ENCODE measurements around the gene PACRG. TPM values are rescaled to one million over a fixed set of nuclear protein-coding genes. Genes with fewer than 3 reads are reported as not detected.

PACRG gene
- total and polyA plus RNA-seq, 4 donors = 0.47 to 3.8 (median 2.4) TPM

DNA sequence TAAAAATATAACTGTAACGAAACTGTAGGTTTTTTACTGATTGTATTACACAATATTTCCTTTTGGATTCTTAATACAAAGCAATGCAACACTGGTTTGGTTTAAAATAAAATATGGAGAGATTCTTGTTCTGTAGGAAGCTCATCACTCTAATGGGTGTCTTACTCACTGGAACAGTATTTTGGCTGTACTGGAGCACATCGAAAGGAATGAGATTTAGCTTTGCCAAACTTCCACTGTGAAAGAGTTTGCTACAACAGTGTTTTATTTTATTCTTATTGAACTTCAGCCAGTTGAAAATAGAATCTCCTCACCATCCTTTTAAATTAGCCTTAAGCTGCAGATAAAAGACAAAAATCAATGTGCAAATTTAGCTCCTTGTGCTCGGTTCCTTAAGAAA is 456.0 kb downstream of the PACRG start (continued):
- TF ChIP-seq, protein P1, sequence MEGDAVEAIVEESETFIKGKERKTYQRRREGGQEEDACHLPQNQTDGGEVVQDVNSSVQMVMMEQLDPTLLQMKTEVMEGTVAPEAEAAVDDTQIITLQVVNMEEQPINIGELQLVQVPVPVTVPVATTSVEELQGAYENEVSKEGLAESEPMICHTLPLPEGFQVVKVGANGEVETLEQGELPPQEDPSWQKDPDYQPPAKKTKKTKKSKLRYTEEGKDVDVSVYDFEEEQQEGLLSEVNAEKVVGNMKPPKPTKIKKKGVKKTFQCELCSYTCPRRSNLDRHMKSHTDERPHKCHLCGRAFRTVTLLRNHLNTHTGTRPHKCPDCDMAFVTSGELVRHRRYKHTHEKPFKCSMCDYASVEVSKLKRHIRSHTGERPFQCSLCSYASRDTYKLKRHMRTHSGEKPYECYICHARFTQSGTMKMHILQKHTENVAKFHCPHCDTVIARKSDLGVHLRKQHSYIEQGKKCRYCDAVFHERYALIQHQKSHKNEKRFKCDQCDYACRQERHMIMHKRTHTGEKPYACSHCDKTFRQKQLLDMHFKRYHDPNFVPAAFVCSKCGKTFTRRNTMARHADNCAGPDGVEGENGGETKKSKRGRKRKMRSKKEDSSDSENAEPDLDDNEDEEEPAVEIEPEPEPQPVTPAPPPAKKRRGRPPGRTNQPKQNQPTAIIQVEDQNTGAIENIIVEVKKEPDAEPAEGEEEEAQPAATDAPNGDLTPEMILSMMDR (IDR thresholded peaks at IDR 0.05; ENCODE audit: low read depth, low read length, missing input control) = no peak
- TF ChIP-seq, protein P2, sequence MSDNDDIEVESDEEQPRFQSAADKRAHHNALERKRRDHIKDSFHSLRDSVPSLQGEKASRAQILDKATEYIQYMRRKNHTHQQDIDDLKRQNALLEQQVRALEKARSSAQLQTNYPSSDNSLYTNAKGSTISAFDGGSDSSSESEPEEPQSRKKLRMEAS (IDR thresholded peaks at IDR 0.05) = no peak

DNA sequence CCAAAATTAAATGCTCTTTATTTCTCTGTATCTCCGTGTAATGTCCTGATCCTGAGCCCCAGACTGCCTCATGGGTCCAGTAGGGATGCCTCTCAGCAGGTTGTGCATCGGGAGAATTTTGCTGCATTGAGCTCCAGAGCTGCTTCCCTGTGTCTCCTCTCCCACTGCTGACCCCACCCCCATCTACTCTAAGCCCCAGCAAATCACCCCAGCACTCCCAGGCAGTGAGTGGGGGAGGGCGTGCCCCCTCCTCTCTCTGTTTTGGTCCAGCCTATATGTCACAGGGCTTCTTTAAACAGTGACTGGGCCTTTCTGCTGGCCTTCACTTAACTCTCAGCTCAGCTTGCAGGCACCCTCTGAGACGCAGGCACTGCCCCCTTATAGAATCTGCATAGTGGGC is 458.0 kb downstream of the PACRG start:
- 81% methylated on average over 4 of the region's 4 CpGs for WGBS
- Histone ChIP-seq H3K36me3 (ENCODE audit: control insufficient read depth in 4 of 4, insufficient read depth in 3 of 4, low read depth in 1 of 4, low read length in 3 of 4) (no peaks in the 10 kb centered on the region), H3K4me3 (ENCODE audit: low read depth in 1 of 3, low read length in 3 of 3) (no peak overlapping the region), H3K27ac (ENCODE audit: low read depth in 1 of 2, low read length in 2 of 2) (no peak overlapping the region), H3K4me1 (ENCODE audit: control insufficient read depth in 4 of 4, insufficient read depth in 4 of 4, low read length in 3 of 4) (peaks cover 0 to 15% (median 6%) of the 10 kb centered on the region in 4 donors), H3K9me3 (ENCODE audit: control insufficient read depth in 4 of 4, low read length in 3 of 4) (no peaks in the 10 kb centered on the region), H3K9ac (ENCODE audit: low read depth in 1 of 2, low read length in 2 of 2) (no peak overlapping the region), H3K27me3 (ENCODE audit: control insufficient read depth in 4 of 4, insufficient read depth in 4 of 4, low read length in 3 of 4) (no peaks in the 10 kb centered on the region)
- TF ChIP-seq, protein P3, sequence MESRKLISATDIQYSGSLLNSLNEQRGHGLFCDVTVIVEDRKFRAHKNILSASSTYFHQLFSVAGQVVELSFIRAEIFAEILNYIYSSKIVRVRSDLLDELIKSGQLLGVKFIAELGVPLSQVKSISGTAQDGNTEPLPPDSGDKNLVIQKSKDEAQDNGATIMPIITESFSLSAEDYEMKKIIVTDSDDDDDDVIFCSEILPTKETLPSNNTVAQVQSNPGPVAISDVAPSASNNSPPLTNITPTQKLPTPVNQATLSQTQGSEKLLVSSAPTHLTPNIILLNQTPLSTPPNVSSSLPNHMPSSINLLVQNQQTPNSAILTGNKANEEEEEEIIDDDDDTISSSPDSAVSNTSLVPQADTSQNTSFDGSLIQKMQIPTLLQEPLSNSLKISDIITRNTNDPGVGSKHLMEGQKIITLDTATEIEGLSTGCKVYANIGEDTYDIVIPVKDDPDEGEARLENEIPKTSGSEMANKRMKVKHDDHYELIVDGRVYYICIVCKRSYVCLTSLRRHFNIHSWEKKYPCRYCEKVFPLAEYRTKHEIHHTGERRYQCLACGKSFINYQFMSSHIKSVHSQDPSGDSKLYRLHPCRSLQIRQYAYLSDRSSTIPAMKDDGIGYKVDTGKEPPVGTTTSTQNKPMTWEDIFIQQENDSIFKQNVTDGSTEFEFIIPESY (IDR thresholded peaks at IDR 0.05) = no peak
- no peak for TF ChIP-seq FOXA1 (IDR thresholded peaks at IDR 0.05)
- no peak for TF ChIP-seq GABPA (IDR thresholded peaks at IDR 0.05 in 1 of 2, conservative IDR thresholded peaks at IDR 0.05 in 1 of 2)
- no peak for TF ChIP-seq HNF4G (IDR thresholded peaks at IDR 0.05)
- no peak for TF ChIP-seq FOXA2 (IDR thresholded peaks at IDR 0.05)
- TF ChIP-seq TAF1 (conservative IDR thresholded peaks at IDR 0.05) = no peak
- TF ChIP-seq YY1 (IDR thresholded peaks at IDR 0.05) = no peak
- TF ChIP-seq RXRA (IDR thresholded peaks at IDR 0.05) = no peak
- no peak for TF ChIP-seq JUND (IDR thresholded peaks at IDR 0.05)
- TF ChIP-seq, protein P4, sequence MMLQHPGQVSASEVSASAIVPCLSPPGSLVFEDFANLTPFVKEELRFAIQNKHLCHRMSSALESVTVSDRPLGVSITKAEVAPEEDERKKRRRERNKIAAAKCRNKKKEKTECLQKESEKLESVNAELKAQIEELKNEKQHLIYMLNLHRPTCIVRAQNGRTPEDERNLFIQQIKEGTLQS (IDR thresholded peaks at IDR 0.05) = no peak
- DNase-seq (ENCODE audit: low spot score) = no peak

DNA sequence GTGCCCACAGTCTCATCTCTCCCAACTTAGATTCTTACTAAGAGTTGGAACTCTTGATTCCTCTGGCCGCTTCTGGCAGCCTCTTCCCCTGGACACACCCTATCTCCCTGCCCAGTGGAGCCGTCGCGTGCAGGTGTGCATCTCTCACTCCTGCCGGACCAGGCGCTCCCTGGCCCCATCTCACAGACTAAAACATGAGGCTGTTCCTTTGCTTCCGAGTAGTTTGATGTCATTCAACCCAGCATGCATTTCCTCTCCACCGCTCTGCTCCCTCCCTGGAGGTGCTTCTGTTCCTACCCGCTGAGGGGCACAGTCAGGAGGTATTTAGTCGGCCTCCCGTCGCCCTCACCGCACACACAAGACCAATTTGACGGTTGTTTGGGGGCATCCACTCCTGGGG is 458.8 kb downstream of the PACRG start:
- WGBS = 94% methylated on average over 14 of the region's 14 CpGs
- no peaks in the 10 kb centered on the region for H3K9me3 ChIP-seq (ENCODE audit: control insufficient read depth in 4 of 4, low read length in 3 of 4)
- H3K9ac ChIP-seq (ENCODE audit: low read depth in 1 of 2, low read length in 2 of 2) = no peak overlapping the region
- H3K4me3 ChIP-seq (ENCODE audit: low read depth in 1 of 3, low read length in 3 of 3) = no peak overlapping the region
- no peaks in the 10 kb centered on the region for H3K27me3 ChIP-seq (ENCODE audit: control insufficient read depth in 4 of 4, insufficient read depth in 4 of 4, low read length in 3 of 4)
- H3K4me1 ChIP-seq (ENCODE audit: control insufficient read depth in 4 of 4, insufficient read depth in 4 of 4, low read length in 3 of 4) = peaks cover 0 to 8% (median 5%) of the 10 kb centered on the region in 4 donors
- no peak for DNase-seq (ENCODE audit: low spot score)
- no peaks in the 10 kb centered on the region for H3K36me3 ChIP-seq (ENCODE audit: control insufficient read depth in 4 of 4, insufficient read depth in 3 of 4, low read depth in 1 of 4, low read length in 3 of 4)
- no peak for TF ChIP-seq HNF4G (IDR thresholded peaks at IDR 0.05)
- TF ChIP-seq, protein P4 (IDR thresholded peaks at IDR 0.05) = no peak
- no peak overlapping the region for H3K27ac ChIP-seq (ENCODE audit: low read depth in 1 of 2, low read length in 2 of 2)

DNA sequence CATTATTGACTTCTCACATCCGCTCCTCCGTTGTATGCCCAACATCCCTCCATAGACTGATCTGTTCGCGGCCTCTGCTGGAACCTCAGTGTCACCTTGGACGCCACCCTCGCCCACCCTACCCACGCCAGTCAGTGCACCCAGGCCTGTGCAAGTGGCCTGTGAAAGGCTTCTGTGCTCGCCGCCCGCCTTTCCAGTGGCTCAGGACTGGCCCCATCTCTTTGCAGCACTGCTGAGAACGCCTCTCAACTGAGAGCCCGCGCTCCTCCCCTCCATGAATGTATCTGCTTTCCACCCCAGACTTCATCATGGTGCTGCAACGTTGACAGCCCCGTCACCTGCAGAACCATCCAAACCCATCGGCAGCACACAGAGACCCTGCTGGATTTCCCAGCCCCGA is 459.4 kb downstream of the PACRG start:
- no peak for TF ChIP-seq FOXA1 (IDR thresholded peaks at IDR 0.05)
- TF ChIP-seq, protein P3 (IDR thresholded peaks at IDR 0.05) = no peak
- TF ChIP-seq HNF4G (IDR thresholded peaks at IDR 0.05) = no peak
- TF ChIP-seq JUND (IDR thresholded peaks at IDR 0.05) = no peak
- 96% methylated on average over 17 of the region's 17 CpGs for WGBS

More for the DNA sequence above, 459.4 kb downstream of the PACRG start:
- H3K27ac ChIP-seq (ENCODE audit: low read depth in 1 of 2, low read length in 2 of 2) = no peak overlapping the region
- H3K9me3 ChIP-seq (ENCODE audit: control insufficient read depth in 4 of 4, low read length in 3 of 4) = no peaks in the 10 kb centered on the region
- peaks cover 0 to 2% (median 0%) of the 10 kb centered on the region in 4 donors for H3K4me1 ChIP-seq (ENCODE audit: control insufficient read depth in 4 of 4, insufficient read depth in 4 of 4, low read length in 3 of 4)
- no peak for DNase-seq (ENCODE audit: low spot score)
- H3K36me3 ChIP-seq (ENCODE audit: control insufficient read depth in 4 of 4, insufficient read depth in 3 of 4, low read depth in 1 of 4, low read length in 3 of 4) = no peaks in the 10 kb centered on the region
- H3K27me3 ChIP-seq (ENCODE audit: control insufficient read depth in 4 of 4, insufficient read depth in 4 of 4, low read length in 3 of 4) = no peaks in the 10 kb centered on the region
- H3K9ac ChIP-seq (ENCODE audit: low read depth in 1 of 2, low read length in 2 of 2) = no peak overlapping the region
- H3K4me3 ChIP-seq (ENCODE audit: low read depth in 1 of 3, low read length in 3 of 3) = no peak overlapping the region
